ENCODE measurements around the gene EDEM3.
"Not testable (repeated sequence)": the region's sequence is repeated elsewhere in the genome, so short reads cannot be mapped to it uniquely, and the experiment has no call there.

EDEM3 gene

GRCh38 chr1:184754476-184755225 lies at the start of gene EDEM3:
EDEM3 (minus strand) TSS chr1:184754858; CDS start chr1:184754646, 212 bp downstream.
- DNase-seq: peak; percentile 99

- no peak for DNase-seq
These were observed 49.6 kb upstream of the EDEM3 start for GRCh38 chr1:184804220-184804619.

DNA sequence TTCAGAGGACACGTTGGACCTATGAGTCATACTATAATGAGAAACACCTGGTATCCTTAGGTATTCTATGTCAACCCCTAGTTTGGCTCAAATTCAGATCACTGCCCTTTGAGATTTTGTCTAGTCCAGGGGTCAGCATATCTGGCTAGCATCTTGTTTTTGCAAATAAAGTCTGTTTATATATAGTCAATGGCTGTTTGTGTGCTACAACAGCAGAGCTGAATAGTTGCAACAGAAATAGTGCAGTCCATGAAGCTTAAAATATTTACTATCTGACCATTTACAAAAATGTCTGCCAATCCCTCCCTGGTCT lies 48.5 kb upstream of the EDEM3 start:
- DNase-seq: no peak

DNA sequence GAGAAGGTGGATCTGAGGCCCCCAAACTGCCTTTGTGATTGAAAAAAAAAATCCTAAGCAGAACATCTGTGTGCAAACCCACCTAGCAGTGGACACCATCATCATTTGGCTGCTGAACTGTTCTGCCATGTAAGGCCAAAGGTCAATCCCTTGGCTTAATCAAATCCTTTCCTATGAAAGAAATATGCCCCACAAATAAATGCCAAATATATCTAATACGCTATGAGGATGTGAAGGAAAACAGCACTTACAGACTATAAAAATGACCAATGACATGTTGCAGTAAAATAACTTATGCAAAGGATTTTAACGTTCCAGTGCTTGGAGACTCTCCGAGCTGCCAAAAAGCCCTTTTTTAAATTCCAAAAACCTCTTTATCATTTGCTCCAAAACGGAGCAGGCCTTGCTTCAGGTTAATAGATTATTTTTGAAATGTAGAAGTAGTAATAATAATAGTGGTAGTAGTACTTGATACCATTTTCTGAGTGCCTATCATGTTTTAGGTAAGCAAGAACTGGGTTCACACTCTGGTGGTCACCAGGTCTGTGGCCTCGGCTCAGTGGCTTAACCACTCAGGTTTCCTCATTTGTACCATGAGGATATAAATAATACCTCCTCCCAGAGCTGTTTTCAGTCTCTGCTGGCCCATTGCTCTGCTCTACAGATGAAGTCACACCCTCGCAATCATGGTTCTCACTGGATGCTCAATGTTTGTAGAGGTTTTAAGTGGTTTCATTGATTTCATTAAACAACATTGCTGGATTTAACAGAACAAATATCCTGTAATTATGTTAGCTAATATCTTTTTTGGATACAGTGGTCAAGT lies 47.9 kb upstream of the EDEM3 start:
- no peak for DNase-seq

- no peak for DNase-seq
These were observed 46.8 kb upstream of the EDEM3 start for GRCh38 chr1:184801503-184801902.

DNA sequence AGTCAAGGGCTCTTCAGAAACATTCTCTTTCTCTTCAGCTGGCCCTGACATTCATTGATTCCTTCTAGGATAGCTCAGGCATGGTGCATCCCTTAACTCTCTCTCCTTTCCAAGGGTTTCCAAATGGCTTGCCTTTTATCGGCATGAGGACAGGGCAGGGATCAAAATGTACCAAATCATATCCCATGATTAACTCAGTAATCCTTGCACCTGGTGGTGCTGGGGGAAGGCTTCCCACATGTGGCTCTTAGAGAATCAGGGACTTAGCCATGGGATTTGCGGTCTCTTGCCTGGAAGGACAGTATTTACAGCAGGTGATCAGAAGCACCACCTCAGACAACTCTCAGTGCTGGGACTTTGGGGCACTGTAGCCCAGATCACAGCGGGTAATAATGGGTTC lies 46.2 kb upstream of the EDEM3 start:
- no peak for DNase-seq

DNA sequence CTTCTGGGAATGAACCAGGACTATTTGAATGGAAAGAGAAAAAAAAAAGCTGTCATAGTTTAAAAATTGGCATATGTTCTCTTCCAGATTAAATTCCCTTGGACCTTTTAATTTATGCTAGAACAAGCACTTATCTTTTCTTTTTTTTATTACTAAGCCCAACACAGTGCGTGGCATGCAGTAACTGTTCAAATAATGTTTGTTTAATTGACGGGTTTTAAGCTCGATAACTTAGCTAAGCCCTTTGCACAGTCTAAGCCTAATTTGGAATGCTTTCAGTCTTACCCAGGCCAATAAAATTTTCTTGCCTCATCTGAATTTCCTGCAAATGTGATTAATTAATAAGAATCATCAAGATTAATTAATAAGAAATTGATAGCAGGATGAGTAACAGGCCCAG lies 39.3 kb upstream of the EDEM3 start:
- no peak for DNase-seq

DNA sequence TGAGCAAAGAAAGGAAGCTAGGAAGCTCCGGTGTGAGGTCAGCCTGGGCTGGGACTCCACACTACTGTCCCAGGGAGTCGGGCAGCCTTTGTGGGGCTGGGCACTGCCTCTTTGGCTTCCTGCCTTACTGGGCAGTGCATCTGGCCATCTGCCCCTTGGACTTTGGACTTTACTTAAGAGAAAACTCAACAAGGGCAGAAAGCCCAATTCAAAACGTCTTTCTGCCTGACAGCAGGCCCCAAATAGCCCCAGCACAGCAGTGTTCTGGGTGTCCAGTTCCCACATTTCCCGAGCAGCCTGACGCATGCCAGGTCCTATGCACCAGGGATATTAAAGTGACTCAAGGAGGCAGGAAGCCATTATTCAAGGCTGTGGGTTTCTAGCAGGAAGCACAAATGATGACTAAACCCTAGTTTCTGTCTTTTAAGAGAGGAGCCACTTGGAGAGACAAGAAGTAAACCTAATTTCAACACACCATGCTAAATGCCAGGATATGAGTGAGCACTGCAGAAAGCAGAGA lies 37.9 kb upstream of the EDEM3 start:
- no peak for DNase-seq

GRCh38 chr1:184791550-184791900 lies 36.9 kb upstream of the EDEM3 start:
- no peak for DNase-seq

DNA sequence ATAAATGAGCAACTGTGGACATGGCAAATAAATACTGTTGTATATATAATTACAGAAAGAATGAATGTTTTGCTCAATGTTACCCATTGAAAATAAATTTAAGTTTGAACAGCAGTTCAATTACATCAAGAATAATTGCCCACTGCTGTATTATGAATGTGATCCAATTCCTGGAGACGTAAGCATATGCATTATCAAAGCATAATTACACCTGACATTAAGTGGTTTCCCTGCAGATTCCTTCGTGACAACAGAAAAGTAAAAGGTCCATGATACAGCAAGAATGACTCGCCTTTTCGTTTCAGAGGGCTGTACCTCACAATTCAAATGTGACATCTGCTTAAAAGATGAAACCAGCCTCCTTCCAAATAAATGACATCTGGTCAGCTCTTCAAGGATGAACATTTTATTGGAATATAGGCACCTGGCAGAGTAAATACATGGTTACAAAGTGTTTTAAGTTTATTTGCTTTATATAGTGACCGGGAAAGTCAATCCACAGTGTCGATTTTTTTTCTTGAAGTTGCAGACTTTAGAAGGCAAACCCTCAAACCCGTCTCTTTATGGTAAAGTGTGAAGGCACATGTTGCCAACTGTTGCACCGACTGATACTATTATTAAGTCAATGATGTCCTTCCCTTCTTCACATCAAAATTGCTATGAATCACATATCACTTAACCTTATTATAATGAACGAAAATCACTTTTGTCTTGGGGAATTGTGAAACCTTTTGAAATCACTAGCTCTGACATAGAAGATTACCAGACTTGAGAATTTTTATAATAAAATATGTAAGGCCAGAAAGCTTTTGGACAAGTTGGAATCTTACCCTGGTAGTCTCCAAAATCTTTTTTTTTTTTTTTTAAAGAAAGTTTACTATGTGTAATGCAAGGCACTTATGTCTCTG lies 36.2 kb upstream of the EDEM3 start:
- DNase-seq: no peak

DNA sequence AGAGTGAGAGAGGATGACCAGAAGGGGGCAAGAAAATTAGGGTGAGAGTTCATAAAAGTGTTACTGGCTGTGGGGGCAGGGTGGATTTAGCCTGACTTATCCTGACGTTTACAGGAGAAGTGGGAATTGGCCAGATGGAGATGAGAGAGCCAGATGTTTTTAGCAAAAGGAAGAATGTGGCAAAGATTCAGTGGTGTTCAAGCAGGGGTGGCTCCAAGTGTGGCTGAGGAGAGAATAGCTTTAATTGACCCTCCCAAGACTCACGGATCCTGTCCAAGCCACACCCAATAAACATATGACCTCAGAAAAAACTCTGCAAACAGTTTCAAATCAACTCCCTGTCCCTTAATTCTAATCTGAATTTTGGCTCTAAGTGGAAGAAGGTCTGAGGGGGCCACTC lies 35.2 kb upstream of the EDEM3 start:
- no peak for DNase-seq

GRCh38 chr1:184788970-184789369 lies 34.3 kb upstream of the EDEM3 start:
- DNase-seq: no peak

DNA sequence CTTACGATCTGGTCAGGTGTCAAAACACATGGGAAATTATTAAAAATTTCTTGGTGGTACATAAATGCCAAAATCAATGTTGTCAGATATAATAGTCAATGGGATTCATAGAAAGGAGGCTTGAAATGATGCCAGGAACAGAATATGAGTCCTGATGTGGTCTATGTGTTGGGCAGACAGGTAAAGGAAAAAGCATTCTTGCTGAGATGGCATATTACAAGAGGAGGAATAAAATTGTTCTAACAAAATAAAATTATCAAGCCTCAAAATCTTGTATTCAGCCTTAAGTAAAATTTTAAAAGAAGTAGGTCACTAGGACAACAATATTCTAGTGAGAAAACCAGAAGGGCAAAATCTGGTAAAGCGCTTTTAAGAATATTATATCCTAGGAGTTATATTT lies 30.9 kb upstream of the EDEM3 start:
- DNase-seq: no peak

- not testable (repeated sequence) for DNase-seq
These were observed 29.1 kb upstream of the EDEM3 start for GRCh38 chr1:184783723-184784122.

DNA sequence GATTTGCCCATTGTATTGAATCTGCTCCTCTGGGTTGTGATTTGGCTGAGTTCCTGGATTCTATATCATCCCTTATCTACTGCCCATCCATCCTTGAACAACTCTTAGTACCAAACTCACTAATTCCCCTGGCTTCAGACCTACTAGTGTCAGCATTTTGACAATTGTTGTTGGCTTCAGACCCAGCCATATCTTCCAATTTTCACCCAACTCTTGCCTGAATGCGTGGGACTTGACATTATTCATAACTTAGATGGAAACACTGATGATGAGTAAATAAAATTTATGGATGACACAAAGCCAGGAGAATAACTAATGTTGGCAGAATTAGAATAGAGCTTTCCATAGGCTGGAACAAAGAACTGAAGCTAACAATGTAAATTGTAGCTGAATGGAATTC lies 27.3 kb upstream of the EDEM3 start:
- DNase-seq: no peak

GRCh38 chr1:184775885-184776284 lies 21.2 kb upstream of the EDEM3 start:
- no peak for DNase-seq

- DNase-seq: no peak
These were observed 20.7 kb upstream of the EDEM3 start for GRCh38 chr1:184775329-184775728.

DNA sequence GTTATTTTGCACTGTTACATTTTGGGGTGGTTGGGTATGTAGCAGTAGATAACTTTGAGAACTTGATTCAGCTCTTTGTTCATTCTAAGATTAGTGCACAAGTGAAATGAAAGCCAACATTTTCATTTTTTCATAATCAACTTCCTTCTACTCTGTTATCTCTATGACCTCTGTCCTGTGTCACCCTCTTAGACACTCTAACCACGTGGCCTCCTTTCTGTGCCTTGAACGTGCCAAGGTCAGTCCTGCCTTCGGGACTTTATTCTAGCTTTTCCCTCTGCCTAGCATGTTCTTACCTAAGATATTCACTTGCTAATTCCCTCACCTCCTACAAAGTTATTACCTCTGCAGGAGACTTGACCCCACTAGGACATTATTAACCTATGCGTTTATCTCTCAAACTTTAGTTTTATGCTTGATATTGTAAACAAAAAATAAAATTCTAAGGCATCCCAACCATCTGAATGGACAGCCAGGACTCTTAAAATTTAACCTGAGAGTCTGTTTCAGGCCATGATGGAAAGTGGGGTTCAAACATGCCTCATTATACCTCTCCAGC lies 19.2 kb upstream of the EDEM3 start:
- DNase-seq: no peak

DNA sequence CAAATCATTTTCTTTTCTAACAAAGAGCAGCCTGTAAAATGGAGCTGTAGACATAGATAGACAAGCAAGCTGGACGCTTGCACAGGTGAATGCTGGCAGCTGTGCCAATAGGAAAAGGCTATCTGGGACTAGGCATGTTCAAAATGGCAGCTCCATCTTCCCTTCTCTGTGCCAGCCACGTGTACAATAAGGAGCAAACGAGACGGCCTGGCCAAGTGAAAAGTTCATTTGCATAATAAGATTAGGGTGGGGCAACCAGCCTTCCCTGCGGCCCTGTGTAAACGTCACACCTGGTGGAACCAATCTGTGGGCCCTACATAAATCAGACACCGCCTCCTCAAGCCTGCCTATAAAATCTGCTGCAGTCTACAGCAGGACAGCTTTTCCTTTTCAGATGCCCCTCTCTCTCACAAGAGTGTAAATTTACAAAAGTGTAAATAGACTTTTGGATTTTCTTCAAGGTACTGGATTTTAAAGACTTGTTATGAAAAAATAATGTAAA lies 16.6 kb upstream of the EDEM3 start:
- DNase-seq: no peak

GRCh38 chr1:184770181-184770979 lies 15.7 kb upstream of the EDEM3 start:
- DNase-seq: no peak

DNA sequence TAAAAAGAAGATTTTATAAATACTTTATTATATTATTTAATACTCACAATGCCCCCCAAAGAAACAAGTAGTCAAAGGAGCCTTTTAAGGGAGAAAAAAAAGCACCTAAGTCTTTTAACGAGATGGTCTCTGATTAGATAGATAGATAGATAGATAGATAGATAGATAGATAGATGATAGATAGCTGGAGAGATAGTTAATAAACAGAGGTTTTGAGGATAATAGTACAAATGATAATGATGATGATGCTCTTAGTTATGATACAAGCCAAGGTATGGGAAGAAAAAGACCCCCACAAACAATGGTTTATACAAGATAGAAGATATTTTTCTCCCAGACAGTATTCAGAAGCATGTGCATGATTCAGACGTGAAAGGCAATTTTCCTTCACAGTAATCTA lies 14.6 kb upstream of the EDEM3 start:
- DNase-seq: no peak

- DNase-seq: no peak
These were observed 13.8 kb upstream of the EDEM3 start for GRCh38 chr1:184768467-184768866.
